GM23248 (cell line): ENCODE data around the gene MYRIP.

Experiments used
- EZH2 ChIP-seq: fragments of 200-600 bp; sonication (generic); IDR thresholded peaks from 2 replicates; pipeline ENCODE4 v1.6.1; 2018; ENCODE audit warnings: antibody characterized with exemption, mild to moderate bottlenecking; ENCODE audit not compliant: insufficient read depth, poor library complexity, severe bottlenecking
- EZH2phosphoT487 ChIP-seq: fragments of 200-600 bp; sonication (generic); IDR thresholded peaks from 2 replicates; pipeline ENCODE4 v1.6.1; 2018; ENCODE audit warnings: antibody characterized with exemption, moderate library complexity, mild to moderate bottlenecking, low read depth; ENCODE audit not compliant: insufficient read depth

DNA sequence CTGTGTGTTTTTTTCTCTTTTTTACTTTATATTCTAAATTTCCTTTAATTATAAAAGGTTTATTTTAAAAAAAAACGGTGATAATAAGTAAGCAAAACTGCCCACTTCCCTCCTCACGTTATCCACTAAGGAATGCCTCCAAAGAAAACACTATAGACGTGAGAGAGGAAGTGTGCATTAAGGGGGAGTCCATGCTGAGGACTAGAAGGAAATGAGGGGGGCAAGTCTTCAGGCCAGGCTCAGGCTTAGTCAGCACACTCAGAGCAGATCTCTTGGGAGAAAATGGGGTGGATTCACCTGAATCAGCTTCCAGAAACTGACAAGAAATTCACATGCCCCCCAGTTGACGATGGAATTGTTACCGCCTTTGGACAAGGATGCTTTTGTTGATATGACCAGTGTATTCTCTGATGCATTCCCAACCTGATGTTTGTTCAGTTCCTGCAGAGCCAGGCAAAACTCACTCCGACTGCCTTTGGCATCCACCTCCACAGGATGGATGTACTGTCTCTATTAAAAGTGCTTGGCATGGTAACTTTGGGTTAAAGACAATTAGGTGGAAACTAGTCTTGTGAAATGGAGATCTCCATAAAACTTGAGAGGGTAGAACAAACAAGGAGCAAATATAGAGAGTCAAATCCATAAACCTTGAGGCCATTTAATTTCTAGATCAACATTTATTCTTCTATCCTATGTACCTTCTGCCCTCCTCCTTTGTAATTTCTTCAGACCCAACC lies 167.8 kb downstream of the MYRIP start:
- no peak for TF ChIP-seq EZH2phosphoT487
- no peak for TF ChIP-seq EZH2
